ENCODE results near the gene AKAP10. TPM values are rescaled to one million over a fixed set of nuclear protein-coding genes. Genes with fewer than 3 reads are reported as not detected.

Gene AKAP10
- total and polyA plus RNA-seq, 10 of the 15 experiments (the other 5 are each of a cell fraction or from before 2014, with no cell fraction given), result 4.3 to 23.7 (median 14.7) TPM

DNA sequence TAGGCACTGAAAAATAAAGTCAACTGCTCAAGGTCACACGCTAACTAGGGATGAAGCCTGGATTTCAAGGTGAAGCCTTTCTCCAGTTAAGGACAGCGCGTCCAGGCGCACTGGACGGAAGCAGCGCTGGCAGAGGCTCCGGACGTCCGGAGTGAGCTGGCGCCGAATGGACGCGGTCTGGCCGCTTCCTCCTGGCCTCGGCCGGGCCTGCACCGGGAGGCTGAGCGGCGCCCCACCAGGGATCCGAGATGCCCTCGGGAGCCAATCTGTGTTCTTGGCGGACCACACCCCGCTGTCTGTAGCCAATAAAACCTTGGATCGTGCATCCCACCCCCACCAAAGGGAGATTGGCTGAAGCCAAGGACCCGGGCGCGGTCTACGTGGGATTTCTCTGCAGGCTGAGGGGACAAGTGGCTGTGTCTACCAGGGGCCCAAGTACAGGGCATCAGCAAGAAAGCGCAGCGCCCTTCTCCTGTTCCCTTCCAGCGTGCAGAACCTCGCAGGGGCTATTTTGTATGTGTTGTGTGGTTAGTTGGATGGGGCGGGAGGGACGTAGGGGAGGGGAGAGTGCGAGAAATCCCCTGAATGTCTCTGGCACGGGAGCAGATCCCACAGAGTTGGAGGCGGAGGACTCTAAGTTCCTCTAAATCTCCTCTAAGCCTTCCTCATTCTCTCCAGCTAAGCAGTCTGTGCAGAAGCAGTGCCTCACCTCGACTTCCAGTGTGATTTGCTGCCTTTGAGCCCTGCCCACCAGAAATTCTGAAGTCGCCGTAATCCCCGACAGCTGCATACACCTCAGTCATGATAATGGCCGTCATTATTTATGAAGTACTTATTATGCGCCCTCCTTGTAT, 2.5 kb upstream of the AKAP10 start:
- intact Hi-C loops (cut with micrococcal nuclease; ENCODE audit: unreplicated experiment), result no loop called here
- Histone ChIP-seq H3K36me3 (ENCODE audit: control insufficient read depth in 2 of 2, insufficient read depth in 2 of 2, low read length in 1 of 2) (no peaks in the 10 kb centered on the region), H3K79me2 (ENCODE audit: control insufficient read depth, insufficient read depth, low read length) (peaks cover 31% of the 10 kb centered on the region), H3K4me1 (ENCODE audit: control insufficient read depth, insufficient read depth, low read length) (peaks cover 6% of the 10 kb centered on the region; the same call in 1 of the 2 replicates), H3K27ac (ENCODE audit: control insufficient read depth, insufficient read depth) (no peak overlapping the region), H2AFZ (ENCODE audit: control insufficient read depth, low read depth, low read length) (no peak overlapping the region), H3K9me3 (replicated peaks; ENCODE audit: control insufficient read depth, insufficient read depth, low read length) (no peaks in the 10 kb centered on the region; the same call in 2 of the 3 replicates), H3K27me3 (replicated peaks in 1 of 2; ENCODE audit: control insufficient read depth in 2 of 2, insufficient read depth in 2 of 2, low read length in 1 of 2) (no peaks in the 10 kb centered on the region), H3K4me2 (ENCODE audit: control insufficient read depth, insufficient read depth) (no peak overlapping the region), H4K20me1 (ENCODE audit: control insufficient read depth, insufficient read depth) (no peaks in the 10 kb centered on the region), H3K9ac (ENCODE audit: control insufficient read depth, insufficient read depth, low read length) (no peak overlapping the region), H3K4me3 (no peak overlapping the region)
- ChIA-PET CTCF (no interaction called here), RAD21 (ENCODE audit: unreplicated experiment) (no interaction called here), SMC1A (ENCODE audit: uncharacterized antibody, unreplicated experiment) (no interaction called here), POLR2A (no interaction called here)
- no peak for FAIRE-seq
- no peak for ATAC-seq
- in situ Hi-C loops (cut with MboI), result no loop called here
- 86% methylated on average over 40 of the region's 43 CpGs for WGBS (ENCODE audit: insufficient coverage, insufficient replicate concordance, low lambda C conversion rate, missing lambda C conversion rate)
- no peak for DNase-seq (ENCODE audit: low read depth, low spot score)
- no TSS peak for BruUV-seq (replicated peaks)
- TF ChIP-seq WRNIP1 (IDR thresholded peaks at IDR 0.05; ENCODE audit: borderline replicate concordance, low read depth, low read length) (no peak), RELA (IDR thresholded peaks at IDR 0.05; ENCODE audit: borderline replicate concordance, partially characterized antibody) (no peak), MYB (IDR thresholded peaks at IDR 0.05; ENCODE audit: borderline replicate concordance, low read depth, low read length) (no peak), ZBTB40 (IDR thresholded peaks at IDR 0.05; ENCODE audit: borderline replicate concordance) (no peak), NBN (IDR thresholded peaks at IDR 0.05) (no peak), KAT2A (conservative IDR thresholded peaks at IDR 0.05; ENCODE audit: control insufficient read depth, low read depth, low read length) (no peak), BCL11A (IDR thresholded peaks at IDR 0.05; ENCODE audit: low read depth, low read length) (no peak), SREBF2 (IDR thresholded peaks at IDR 0.05; ENCODE audit: low read length) (no peak), SP1 (IDR thresholded peaks at IDR 0.05; ENCODE audit: low read depth, low read length) (no peak)
- TF ChIP-seq, protein P1, sequence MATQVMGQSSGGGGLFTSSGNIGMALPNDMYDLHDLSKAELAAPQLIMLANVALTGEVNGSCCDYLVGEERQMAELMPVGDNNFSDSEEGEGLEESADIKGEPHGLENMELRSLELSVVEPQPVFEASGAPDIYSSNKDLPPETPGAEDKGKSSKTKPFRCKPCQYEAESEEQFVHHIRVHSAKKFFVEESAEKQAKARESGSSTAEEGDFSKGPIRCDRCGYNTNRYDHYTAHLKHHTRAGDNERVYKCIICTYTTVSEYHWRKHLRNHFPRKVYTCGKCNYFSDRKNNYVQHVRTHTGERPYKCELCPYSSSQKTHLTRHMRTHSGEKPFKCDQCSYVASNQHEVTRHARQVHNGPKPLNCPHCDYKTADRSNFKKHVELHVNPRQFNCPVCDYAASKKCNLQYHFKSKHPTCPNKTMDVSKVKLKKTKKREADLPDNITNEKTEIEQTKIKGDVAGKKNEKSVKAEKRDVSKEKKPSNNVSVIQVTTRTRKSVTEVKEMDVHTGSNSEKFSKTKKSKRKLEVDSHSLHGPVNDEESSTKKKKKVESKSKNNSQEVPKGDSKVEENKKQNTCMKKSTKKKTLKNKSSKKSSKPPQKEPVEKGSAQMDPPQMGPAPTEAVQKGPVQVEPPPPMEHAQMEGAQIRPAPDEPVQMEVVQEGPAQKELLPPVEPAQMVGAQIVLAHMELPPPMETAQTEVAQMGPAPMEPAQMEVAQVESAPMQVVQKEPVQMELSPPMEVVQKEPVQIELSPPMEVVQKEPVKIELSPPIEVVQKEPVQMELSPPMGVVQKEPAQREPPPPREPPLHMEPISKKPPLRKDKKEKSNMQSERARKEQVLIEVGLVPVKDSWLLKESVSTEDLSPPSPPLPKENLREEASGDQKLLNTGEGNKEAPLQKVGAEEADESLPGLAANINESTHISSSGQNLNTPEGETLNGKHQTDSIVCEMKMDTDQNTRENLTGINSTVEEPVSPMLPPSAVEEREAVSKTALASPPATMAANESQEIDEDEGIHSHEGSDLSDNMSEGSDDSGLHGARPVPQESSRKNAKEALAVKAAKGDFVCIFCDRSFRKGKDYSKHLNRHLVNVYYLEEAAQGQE (IDR thresholded peaks at IDR 0.05; ENCODE audit: low read depth, low read length), result no peak
- TF ChIP-seq, protein P2, sequence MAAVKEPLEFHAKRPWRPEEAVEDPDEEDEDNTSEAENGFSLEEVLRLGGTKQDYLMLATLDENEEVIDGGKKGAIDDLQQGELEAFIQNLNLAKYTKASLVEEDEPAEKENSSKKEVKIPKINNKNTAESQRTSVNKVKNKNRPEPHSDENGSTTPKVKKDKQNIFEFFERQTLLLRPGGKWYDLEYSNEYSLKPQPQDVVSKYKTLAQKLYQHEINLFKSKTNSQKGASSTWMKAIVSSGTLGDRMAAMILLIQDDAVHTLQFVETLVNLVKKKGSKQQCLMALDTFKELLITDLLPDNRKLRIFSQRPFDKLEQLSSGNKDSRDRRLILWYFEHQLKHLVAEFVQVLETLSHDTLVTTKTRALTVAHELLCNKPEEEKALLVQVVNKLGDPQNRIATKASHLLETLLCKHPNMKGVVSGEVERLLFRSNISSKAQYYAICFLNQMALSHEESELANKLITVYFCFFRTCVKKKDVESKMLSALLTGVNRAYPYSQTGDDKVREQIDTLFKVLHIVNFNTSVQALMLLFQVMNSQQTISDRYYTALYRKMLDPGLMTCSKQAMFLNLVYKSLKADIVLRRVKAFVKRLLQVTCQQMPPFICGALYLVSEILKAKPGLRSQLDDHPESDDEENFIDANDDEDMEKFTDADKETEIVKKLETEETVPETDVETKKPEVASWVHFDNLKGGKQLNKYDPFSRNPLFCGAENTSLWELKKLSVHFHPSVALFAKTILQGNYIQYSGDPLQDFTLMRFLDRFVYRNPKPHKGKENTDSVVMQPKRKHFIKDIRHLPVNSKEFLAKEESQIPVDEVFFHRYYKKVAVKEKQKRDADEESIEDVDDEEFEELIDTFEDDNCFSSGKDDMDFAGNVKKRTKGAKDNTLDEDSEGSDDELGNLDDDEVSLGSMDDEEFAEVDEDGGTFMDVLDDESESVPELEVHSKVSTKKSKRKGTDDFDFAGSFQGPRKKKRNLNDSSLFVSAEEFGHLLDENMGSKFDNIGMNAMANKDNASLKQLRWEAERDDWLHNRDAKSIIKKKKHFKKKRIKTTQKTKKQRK (IDR thresholded peaks at IDR 0.05; ENCODE audit: low read depth, low read length), result no peak
